DND-41 (cell line): ENCODE results near the gene TAF5L.
A peak's percentile ranks its signal among the peaks of the same experiment; 100 is the strongest.
"Not testable (repeated sequence)": the region's sequence is repeated elsewhere in the genome, so short reads cannot be mapped to it uniquely, and the experiment has no call there.

Experiments used
- ATAC-seq: fragments of 200-7000 bp; cut with Tn5 transposase; 3 replicates; pipeline ENCODE4 v1.9.1; 2021; ENCODE audit warnings: low read depth; ENCODE audit not compliant: insufficient read depth
- DNase-seq: peaks from one replicate; pipeline ENCODE4 v3.0.0-alpha.2; 2020
- H2AFZ ChIP-seq: 2 replicates; pipeline ENCODE4 v1.6.0; 2012; ENCODE audit warnings: low read depth, low read length
- H3K27ac ChIP-seq: 2 replicates; pipeline ENCODE4 v1.5.1; 2012; ENCODE audit warnings: low read length, inconsistent platforms
- H3K27me3 ChIP-seq: fragments of 200-600 bp; sonication (generic); 2 replicates; pipeline ENCODE4 v1.6.0; 2012; ENCODE audit warnings: low read length, mild to moderate bottlenecking, inconsistent platforms; ENCODE audit not compliant: insufficient read depth, poor library complexity
- H3K36me3 ChIP-seq: 2 replicates; pipeline ENCODE4 v1.5.1; 2012; ENCODE audit warnings: low read length, inconsistent platforms; ENCODE audit not compliant: insufficient read depth
- H3K4me1 ChIP-seq: 2 replicates; pipeline ENCODE4 v1.5.1; 2012; ENCODE audit warnings: mild to moderate bottlenecking, low read length; ENCODE audit not compliant: insufficient read depth
- H3K4me2 ChIP-seq: 2 replicates; pipeline ENCODE4 v1.6.0; 2012; ENCODE audit warnings: mild to moderate bottlenecking, moderate library complexity, low read length, inconsistent platforms; ENCODE audit not compliant: insufficient read depth
- H3K4me3 ChIP-seq, 2 experiments: fragments of 200-600 bp in 1 of 2; shearing (Covaris generic) in 1 of 2; 2 replicates each; pipeline ENCODE4 v1.5.1; 2012 to 2016; ENCODE audit warnings: inconsistent platforms in 2 of 2, low read length in 2 of 2, mild to moderate bottlenecking in 2 of 2, low read depth in 1 of 2, moderate library complexity in 1 of 2
- H3K79me2 ChIP-seq: 2 replicates; pipeline ENCODE4 v1.6.0; 2012; ENCODE audit warnings: low read length, inconsistent platforms; ENCODE audit not compliant: insufficient read depth
- H3K9ac ChIP-seq: 2 replicates; pipeline ENCODE4 v1.6.0; 2012; ENCODE audit warnings: low read depth, mild to moderate bottlenecking, inconsistent platforms, low read length, moderate library complexity
- H3K9me3 ChIP-seq: 2 replicates; pipeline ENCODE4 v1.5.1; 2012; ENCODE audit warnings: low read length, moderate library complexity, mild to moderate bottlenecking, inconsistent platforms; ENCODE audit not compliant: insufficient read depth, severe bottlenecking
- H4K20me1 ChIP-seq: 2 replicates; pipeline ENCODE4 v1.6.0; 2012; ENCODE audit warnings: low read length; ENCODE audit not compliant: insufficient read depth
- CTCF ChIP-seq: IDR thresholded peaks from 2 replicates; pipeline ENCODE4 v1.5.1; 2012; ENCODE audit warnings: borderline replicate concordance, low read length, moderate library complexity, mild to moderate bottlenecking; ENCODE audit not compliant: poor library complexity, severe bottlenecking; ENCODE audit errors: extremely low read depth
- EZH2 ChIP-seq: IDR thresholded peaks from 3 replicates; pipeline ENCODE4 v1.6.1; 2012; ENCODE audit warnings: borderline replicate concordance, low read depth, mild to moderate bottlenecking, moderate library complexity, low read length, inconsistent platforms; ENCODE audit not compliant: severe bottlenecking

Gene TAF5L

GRCh38 chr1:229563701-229564100, 62.2 kb downstream of the TAF5L start:
- Histone ChIP-seq H3K27ac (no peak overlapping the region), H3K9ac (no peak overlapping the region)
- ATAC-seq: no peak

GRCh38 chr1:229563241-229563640, 62.7 kb downstream of the TAF5L start:
- H3K4me3 ChIP-seq: no peak overlapping the region
- H3K27ac ChIP-seq: no peak overlapping the region
- H3K4me1 ChIP-seq: peaks cover 12% of the 10 kb centered on the region
- peaks cover 5% of the 10 kb centered on the region for H3K79me2 ChIP-seq
- no peak overlapping the region for H3K4me2 ChIP-seq
- H3K36me3 ChIP-seq: no peaks in the 10 kb centered on the region; the same call in 1 of the 2 replicates
- no peaks in the 10 kb centered on the region for H3K27me3 ChIP-seq
- no peak for TF ChIP-seq EZH2
- no peak for TF ChIP-seq CTCF
- H3K9me3 ChIP-seq: no peaks in the 10 kb centered on the region
- H2AFZ ChIP-seq: no peak overlapping the region
- no peaks in the 10 kb centered on the region for H4K20me1 ChIP-seq
- H3K9ac ChIP-seq: no peak overlapping the region
- ATAC-seq (no peak), DNase-seq (no peak)

More at GRCh38 chr1:229563701-229564100, 62.2 kb downstream of the TAF5L start:
- Histone ChIP-seq H3K9me3 (no peaks in the 10 kb centered on the region), H3K4me2 (no peak overlapping the region), H4K20me1 (no peaks in the 10 kb centered on the region), H2AFZ (no peak overlapping the region), H3K27me3 (no peaks in the 10 kb centered on the region), H3K79me2 (0 out of 2 replicates have a peak, but pooled peaks cover 2% of the 10 kb centered on the region), H3K4me1 (peaks cover 12% of the 10 kb centered on the region), H3K4me3 (no peak overlapping the region), H3K36me3 (no peaks in the 10 kb centered on the region)
- no peak for DNase-seq
- TF ChIP-seq EZH2: no peak
- TF ChIP-seq CTCF: no peak

GRCh38 chr1:229562686-229563085, 63.2 kb downstream of the TAF5L start:
- Histone ChIP-seq H2AFZ (no peak overlapping the region), H3K4me1 (peaks cover 13% of the 10 kb centered on the region), H3K4me3 (no peak overlapping the region), H3K79me2 (peaks cover 10% of the 10 kb centered on the region), H3K9ac (no peak overlapping the region), H4K20me1 (no peaks in the 10 kb centered on the region), H3K27me3 (no peaks in the 10 kb centered on the region), H3K36me3 (no peaks in the 10 kb centered on the region; the same call in 1 of the 2 replicates), H3K4me2 (no peak overlapping the region), H3K9me3 (no peaks in the 10 kb centered on the region), H3K27ac (no peak overlapping the region)
- ATAC-seq (no peak), DNase-seq (no peak)
- TF ChIP-seq CTCF: no peak
- TF ChIP-seq EZH2: no peak

- Histone ChIP-seq H2AFZ (no peak overlapping the region), H3K4me2 (no peak overlapping the region), H3K4me3 (no peak overlapping the region), H3K27ac (no peak overlapping the region), H3K4me1 (peaks cover 28% of the 10 kb centered on the region), H3K36me3 (no peaks in the 10 kb centered on the region; the same call in 1 of the 2 replicates), H4K20me1 (no peaks in the 10 kb centered on the region; the same call in 1 of the 2 replicates), H3K9me3 (no peaks in the 10 kb centered on the region), H3K27me3 (no peaks in the 10 kb centered on the region), H3K79me2 (peaks cover 26% of the 10 kb centered on the region), H3K9ac (no peak overlapping the region)
- ATAC-seq: no peak
- no peak for DNase-seq
- no peak for TF ChIP-seq CTCF
- no peak for TF ChIP-seq EZH2
These were observed 64.8 kb downstream of the TAF5L start for GRCh38 chr1:229561141-229561540.

- not testable (repeated sequence) for DNase-seq, ATAC-seq, H3K27me3 ChIP-seq, H3K4me3 ChIP-seq, H4K20me1 ChIP-seq, H2AFZ ChIP-seq, H3K9ac ChIP-seq, H3K36me3 ChIP-seq, H3K27ac ChIP-seq, H3K9me3 ChIP-seq
- Histone ChIP-seq H3K4me2 (peak overlapping the region; percentile 19; the same call in 1 of the 2 replicates), H3K79me2 (peaks cover 36% of the 10 kb centered on the region), H3K4me1 (peaks cover 37% of the 10 kb centered on the region)
These were observed 65.8 kb downstream of the TAF5L start for GRCh38 chr1:229560124-229560523.
